ENCODE results near the gene DIS3L2. TPM values are rescaled to one million over a fixed set of nuclear protein-coding genes. Genes with fewer than 3 reads are reported as not detected.

DIS3L2 gene
- total and polyA plus RNA-seq, 2 of the 8 experiments (the other 6 are each of a cell fraction or from before 2014, with no cell fraction given) = 11.5 to 21.6 TPM

- FAIRE-seq (no peak), DNase-seq (ENCODE audit: low read depth in 1 of 2, low spot score in 2 of 2) (no peak)
- H3K4me3 ChIP-seq (ENCODE audit: extremely low read depth in 1 of 4, insufficient read depth in 2 of 4, low read depth in 3 of 4, low read length in 4 of 4) = no peak overlapping the region
- H3K23me2 ChIP-seq (ENCODE audit: low read depth, low read length) = no peaks in the 10 kb centered on the region
- ChIA-PET CTCF (ENCODE audit: partially characterized antibody) (no interaction called here), POLR2A (ENCODE audit: partially characterized antibody) (no interaction called here)
- H4K8ac ChIP-seq (ENCODE audit: extremely low read depth, insufficient read depth, low read length) = no peak overlapping the region
- H2BK120ac ChIP-seq (replicated peaks; ENCODE audit: low read depth, low read length) = no peak overlapping the region
- H4K5ac ChIP-seq (ENCODE audit: insufficient read length, low read depth, low read length) = no peak overlapping the region
- H2BK12ac ChIP-seq (ENCODE audit: low read depth, low read length) = no peak overlapping the region
- H4K91ac ChIP-seq (replicated peaks; ENCODE audit: insufficient read length, low read length) = no peak overlapping the region
- H3K79me1 ChIP-seq (ENCODE audit: low read depth, low read length) = no peaks in the 10 kb centered on the region
- H2AK5ac ChIP-seq (ENCODE audit: low read depth, low read length) = no peak overlapping the region
- H4K20me1 ChIP-seq (replicated peaks in 1 of 2; ENCODE audit: control insufficient read depth in 1 of 2, insufficient read depth in 2 of 2, low read length in 2 of 2) = no peaks in the 10 kb centered on the region
- no peak overlapping the region for H2BK20ac ChIP-seq (ENCODE audit: low read length)
- no peak overlapping the region for H3K4ac ChIP-seq (replicated peaks; ENCODE audit: insufficient read length, low read depth, low read length)
- no peak overlapping the region for H3K4me2 ChIP-seq (ENCODE audit: insufficient read depth in 1 of 2, low read depth in 2 of 2, low read length in 2 of 2)
- H2BK5ac ChIP-seq (ENCODE audit: low read depth, low read length) = no peak overlapping the region
- no peak overlapping the region for H2BK15ac ChIP-seq (ENCODE audit: low read length)
- H3K14ac ChIP-seq (ENCODE audit: insufficient read length) = no peak overlapping the region
- peaks cover 0 to 5% (median 2%) of the 10 kb centered on the region in 4 experiments; a peak in 3 of 7 replicates for H3K4me1 ChIP-seq (replicated peaks in 1 of 4; ENCODE audit: control insufficient read depth in 3 of 4, insufficient read depth in 4 of 4, low read length in 3 of 4)
- H2AFZ ChIP-seq (ENCODE audit: low read length) = no peak overlapping the region
- no peak overlapping the region for H3K27ac ChIP-seq (ENCODE audit: low read depth, low read length)
- H3K56ac ChIP-seq (replicated peaks; ENCODE audit: insufficient read length, low read depth, low read length) = no peak overlapping the region
- H3K27me3 ChIP-seq (replicated peaks in 1 of 4; ENCODE audit: control insufficient read depth in 3 of 4, extremely low read depth in 1 of 4, insufficient read depth in 3 of 4, low read length in 3 of 4) = no peaks in the 10 kb centered on the region
- H3K23ac ChIP-seq (ENCODE audit: insufficient read length) = no peak overlapping the region
- no peak overlapping the region for H3K18ac ChIP-seq (ENCODE audit: extremely low read depth, low read length)
- no peak overlapping the region for H3K9ac ChIP-seq (replicated peaks in 1 of 4; ENCODE audit: extremely low read depth in 1 of 4, low read depth in 3 of 4, low read length in 3 of 4)
- no peaks in the 10 kb centered on the region for H3K36me3 ChIP-seq (ENCODE audit: control insufficient read depth in 2 of 4, insufficient read depth in 4 of 4, low read length in 3 of 4)
- WGBS, 2 experiments (ENCODE audit: extremely low coverage in 1 of 2, insufficient coverage in 1 of 2, insufficient read length in 1 of 2, insufficient replicate concordance in 2 of 2, low coverage in 1 of 2, low lambda C conversion rate in 2 of 2, missing lambda C conversion rate in 1 of 2) = 77% methylated on average over 2 of the region's 2 CpGs; no CpG with 5 or more reads in 1 of the 2 experiments
- no peaks in the 10 kb centered on the region for H3K79me2 ChIP-seq (ENCODE audit: control insufficient read depth in 1 of 2, insufficient read depth in 2 of 2, low read length in 2 of 2)
- no peaks in the 10 kb centered on the region for H3K9me3 ChIP-seq (ENCODE audit: insufficient read depth in 2 of 2, low read depth in 1 of 2, low read length in 1 of 2)
- no peak for TF ChIP-seq SP2 (IDR thresholded peaks at IDR 0.05; ENCODE audit: low read length)
- TF ChIP-seq KDM5A (IDR thresholded peaks at IDR 0.05; ENCODE audit: low read length) = no peak
Observed at GRCh38 chr2:232200195-232200594, 238.7 kb downstream of the DIS3L2 start.

All from H1 (cell line).